ENCODE data around the gene KLHL28.
A peak's percentile ranks its signal among the peaks of the same experiment; 100 is the strongest.
"Not testable (repeated sequence)": the region's sequence is repeated elsewhere in the genome, so short reads cannot be mapped to it uniquely, and the experiment has no call there.

Gene KLHL28

DNA sequence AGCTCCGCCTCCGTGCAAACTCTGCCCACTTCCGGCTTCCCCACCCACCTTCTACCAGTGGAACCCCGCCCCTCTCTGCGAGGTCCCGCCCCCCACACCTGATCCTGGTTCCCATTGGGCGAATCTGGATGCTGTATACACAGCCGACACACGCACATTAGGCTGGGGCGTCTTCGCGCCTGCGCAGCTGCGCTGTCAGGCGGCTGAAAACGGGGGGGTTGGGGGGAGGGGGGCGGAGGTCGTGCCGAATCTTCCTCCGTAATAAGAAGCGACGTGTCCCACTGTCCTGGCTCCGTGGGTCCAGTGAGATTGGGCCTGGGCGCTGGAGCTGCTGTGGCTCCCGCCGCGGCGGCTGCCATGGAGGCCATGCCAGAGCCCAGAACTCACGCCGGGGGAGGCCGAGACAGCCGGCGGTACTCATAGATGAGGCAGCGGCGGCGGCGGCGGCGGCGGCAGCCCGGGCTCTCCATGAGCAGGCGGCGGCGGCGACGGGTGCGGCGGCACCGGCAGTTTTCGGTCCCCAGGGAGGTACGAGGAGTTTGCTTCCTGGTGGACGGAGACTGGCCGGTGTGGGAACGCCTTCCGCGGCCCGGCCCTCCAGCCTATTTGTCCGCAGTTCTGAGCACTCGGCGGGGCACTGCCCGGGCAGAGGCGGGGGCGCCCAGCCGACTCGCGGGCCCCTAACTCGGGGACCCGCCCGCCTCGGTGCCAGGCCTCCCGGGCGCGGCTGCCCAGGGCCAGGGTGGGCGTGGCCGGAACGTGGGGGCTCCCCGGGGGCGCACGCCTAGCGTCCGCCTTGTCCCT is 64.5 kb downstream of the KLHL28 start:
- peak; percentile 95 for DNase-seq (ENCODE audit: low spot score)

DNA sequence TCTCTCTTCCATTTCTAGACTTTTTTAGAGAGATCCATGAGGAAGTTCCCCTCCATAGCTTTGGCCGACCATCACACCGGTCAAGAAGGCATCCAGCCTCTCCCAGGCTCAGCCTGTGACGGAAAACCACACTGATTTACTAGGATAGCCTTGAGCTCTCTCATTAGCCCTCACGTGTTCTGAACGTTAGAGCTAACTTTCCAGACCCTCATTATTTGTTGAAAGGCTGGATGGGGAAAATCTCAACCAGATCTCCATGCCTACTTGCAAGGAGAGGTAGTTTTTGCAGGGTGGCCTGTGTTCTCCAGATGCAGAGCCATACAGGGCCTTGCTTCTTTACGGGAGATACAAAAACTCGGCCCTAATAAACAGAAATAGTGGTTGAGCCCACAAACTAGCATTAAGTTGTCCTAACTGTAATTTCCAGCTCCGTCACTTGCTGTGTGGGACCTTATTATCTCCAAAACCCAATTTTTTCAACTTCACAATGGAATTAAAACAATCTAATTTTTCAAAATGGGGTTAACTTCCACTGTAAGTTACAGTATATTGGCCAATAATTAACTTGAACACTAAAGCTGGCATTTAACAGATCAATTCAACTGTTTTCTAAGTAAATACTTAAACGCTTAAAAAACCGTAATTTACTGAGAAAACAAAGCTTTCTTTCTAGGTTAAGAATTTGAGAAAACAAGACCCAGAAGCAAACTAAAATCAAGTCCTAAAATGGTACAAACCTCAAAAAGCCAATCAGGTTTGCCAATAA is 65.3 kb downstream of the KLHL28 start:
- no peak for DNase-seq (ENCODE audit: low spot score)

DNA sequence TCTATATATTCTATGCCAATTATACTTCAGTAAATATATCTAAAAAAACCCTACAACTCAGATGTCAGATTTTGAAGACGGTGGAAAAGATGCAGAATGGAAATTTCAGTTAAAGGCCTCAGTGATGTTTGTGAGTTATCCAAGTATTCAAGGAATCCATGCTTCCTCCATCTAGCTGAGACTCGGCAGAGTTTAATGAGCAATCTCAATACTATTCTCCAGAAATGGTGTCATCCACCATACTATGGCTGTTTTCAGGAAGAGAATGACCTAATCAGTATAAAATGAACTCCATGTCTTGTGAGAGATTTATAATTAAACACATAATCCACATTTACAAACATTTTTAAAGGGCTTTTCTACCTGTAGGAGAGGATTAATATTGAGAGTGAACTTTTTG is 66.0 kb downstream of the KLHL28 start:
- no peak for DNase-seq (ENCODE audit: low spot score)

DNA sequence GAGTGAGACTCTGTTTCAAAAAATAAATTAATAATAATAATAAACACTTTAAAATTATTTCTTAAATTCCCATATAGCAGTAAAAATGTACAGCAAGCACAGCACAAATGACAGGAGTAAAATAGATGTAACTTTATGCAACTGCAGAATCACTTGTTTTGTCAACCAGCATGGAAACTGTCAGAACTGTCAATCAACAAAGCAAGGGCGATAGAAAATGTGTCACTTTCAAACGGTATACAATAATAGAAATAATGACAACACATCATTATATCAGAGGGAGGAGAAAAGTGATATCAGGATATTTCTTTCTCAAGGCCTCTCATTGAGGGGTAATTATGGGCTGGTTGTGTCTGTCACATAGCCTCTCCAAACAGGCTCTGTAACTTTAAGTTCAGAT is 68.2 kb downstream of the KLHL28 start:
- DNase-seq (ENCODE audit: low spot score) = no peak

DNA sequence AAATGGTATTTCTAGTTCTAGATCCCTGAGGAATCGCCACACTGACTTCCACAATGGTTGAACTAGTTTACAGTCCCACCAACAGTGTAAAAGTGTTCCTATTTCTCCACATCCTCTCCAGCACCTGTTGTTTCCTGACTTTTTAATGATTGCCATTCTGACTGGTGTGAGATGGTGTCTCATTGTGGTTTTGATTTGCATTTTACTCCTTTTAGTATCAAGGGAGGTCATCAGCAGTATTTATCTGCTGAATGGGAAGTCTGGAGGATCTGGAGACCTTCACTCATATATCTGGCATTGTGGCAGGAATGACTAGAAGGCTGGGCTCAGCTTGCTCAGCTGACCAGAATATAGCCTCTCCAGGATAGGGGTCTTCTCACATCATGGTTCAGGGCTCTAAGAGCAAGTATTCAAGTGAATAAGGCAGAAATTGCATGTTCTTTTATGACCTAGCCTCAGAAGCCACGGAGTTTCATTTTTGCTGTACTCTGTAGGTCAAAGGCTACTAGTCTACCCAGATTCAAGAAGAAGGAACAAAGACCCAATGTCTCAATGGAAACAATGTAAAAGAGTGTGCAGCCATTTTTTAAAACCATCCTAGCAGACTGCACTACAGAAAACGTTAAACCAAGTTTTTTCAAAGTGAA is 69.9 kb downstream of the KLHL28 start:
- not testable (repeated sequence) for DNase-seq (ENCODE audit: low spot score)

DNA sequence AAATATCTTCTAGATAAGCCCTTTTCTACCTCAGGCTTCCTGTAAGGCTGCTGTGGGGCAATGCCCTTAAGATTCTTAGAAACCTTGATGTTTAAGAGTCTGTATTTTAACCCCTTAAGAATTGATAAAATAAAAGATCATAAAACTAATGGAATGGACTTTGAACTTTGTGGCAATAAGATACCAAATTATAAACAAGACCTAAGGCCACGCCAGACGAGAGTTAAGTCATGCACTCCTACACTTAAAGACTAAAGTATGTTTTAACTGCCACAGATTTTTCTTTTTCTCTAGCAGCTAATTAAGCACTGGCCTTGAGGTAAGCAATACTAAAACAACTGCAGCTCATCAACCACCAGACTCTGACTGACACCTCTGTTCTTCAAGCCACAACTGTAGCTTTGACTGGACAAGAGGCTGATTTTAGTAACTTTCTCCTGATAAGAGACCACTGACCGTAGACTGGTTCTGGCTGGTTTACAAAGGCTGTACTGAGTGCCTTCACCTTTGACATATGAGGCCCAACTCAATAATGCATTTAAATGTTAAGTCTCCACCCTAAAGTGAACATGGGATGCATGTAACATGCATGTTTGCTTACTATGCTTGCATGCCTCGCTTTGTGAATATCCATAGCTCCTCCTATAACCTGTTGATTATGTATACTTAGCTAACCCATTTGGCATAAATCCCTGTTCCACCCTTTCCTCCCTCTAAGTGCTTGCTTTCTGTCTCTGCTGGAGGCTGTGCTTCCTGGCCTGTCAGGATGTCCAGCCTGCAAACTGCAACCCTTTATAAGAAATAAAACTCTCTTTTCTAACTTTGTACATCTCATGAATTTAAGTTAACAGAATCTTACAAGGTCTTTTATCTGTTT is 71.9 kb downstream of the KLHL28 start:
- DNase-seq (ENCODE audit: low spot score) = no peak

DNA sequence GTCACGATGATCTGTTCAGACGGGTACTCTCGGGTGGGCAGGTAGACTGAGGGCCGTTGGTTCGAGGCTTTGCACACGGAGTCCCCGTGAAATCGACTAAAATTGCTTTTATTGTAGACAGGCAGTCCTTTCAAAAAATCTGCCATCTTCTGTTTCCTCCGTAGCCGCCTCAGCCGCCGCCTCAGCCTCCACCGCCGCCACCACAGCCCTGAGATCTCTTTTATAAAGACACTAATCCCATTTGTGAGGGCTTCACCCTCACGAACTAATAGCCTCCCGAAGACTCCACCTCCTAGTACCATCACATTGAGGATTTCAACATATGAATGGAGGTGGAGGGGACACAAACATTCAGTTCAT is 74.2 kb downstream of the KLHL28 start:
- DNase-seq (ENCODE audit: low spot score) = no peak

DNA sequence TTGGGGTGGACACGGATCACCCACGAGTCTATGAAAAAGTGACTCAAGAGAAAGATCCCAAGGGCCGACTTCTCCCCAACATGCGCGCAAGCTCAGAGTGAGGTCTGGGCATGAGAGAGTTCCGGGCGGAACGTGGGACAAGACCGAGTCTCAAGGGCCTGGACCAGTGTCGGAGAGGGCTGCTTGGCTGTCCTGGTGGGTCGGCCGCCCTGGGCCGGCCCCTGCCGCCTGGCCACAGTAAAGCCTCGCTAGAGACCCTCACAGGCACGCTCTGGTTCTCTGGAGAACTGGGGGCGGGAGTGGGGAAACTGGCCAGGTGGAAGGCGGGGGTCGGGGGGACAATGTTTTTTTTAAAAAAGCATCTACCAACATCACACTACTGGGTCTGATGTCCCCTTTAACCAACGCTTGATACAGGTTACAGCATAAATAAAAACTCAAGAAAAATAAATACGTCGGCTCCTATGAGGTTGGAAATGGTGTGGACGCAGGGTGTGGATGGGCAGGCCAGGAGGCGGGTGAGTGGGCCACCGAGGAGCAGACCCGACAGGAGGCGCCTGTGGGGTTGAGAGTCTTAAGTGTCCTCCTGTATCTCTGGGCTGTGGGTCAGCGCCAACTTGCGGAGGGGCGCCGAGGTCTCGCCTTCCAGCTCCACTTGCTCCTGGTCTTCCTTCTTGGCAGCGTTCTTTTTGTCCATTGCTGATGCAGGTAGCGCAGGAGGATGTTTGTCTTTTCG is 74.7 kb downstream of the KLHL28 start:
- no peak for DNase-seq (ENCODE audit: low spot score)

DNA sequence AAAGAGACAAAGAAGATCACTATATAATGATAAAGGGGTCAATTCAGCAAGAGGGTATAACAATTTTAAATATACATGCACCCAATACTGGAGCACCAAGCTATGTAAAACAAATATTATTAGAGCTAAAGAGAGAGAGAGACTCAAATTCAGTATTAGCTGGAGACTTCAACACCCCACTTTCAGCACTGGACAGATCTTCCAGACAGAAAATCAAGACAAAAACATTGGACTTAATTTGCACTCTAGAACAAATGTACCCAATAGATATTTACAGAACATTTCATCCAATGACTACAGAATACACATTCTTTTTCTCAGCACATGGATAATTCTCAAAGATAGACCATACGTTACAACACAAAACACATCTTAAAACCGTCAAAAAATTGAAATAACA is 81.0 kb downstream of the KLHL28 start:
- no peak for DNase-seq (ENCODE audit: low spot score)

Measured in LoVo (cell line).